Osteoblast (primary cell): Measurements from ENCODE around the gene FNIP2. TPM values are rescaled to one million over a fixed set of nuclear protein-coding genes. Genes with fewer than 3 reads are reported as not detected.

Experiments used
- DNase-seq: peaks from one replicate; pipeline ENCODE4 v3.0.0; 2011; ENCODE audit warnings: low spot score, mixed read lengths; ENCODE audit not compliant: insufficient read length; ENCODE audit errors: missing footprints
- H2AFZ ChIP-seq: 2 replicates; pipeline ENCODE4 v1.6.0; 2011; ENCODE audit warnings: mild to moderate bottlenecking, low read length
- H3K27ac ChIP-seq: 2 replicates; pipeline ENCODE4 v1.5.1; 2011; ENCODE audit warnings: mild to moderate bottlenecking, low read depth, low read length, moderate library complexity
- H3K27me3 ChIP-seq: 2 replicates; pipeline ENCODE4 v1.6.0; 2012; ENCODE audit warnings: mild to moderate bottlenecking, control low read depth, inconsistent platforms, low read length, moderate library complexity; ENCODE audit not compliant: insufficient read depth
- H3K36me3 ChIP-seq: 2 replicates; pipeline ENCODE4 v1.5.1; 2011; ENCODE audit warnings: mild to moderate bottlenecking, low read length, control low read depth, moderate library complexity; ENCODE audit not compliant: insufficient read depth
- H3K4me1 ChIP-seq: 2 replicates; pipeline ENCODE4 v1.5.1; 2011; ENCODE audit warnings: mild to moderate bottlenecking, low read length, control low read depth, moderate library complexity; ENCODE audit not compliant: insufficient read depth
- H3K4me2 ChIP-seq: 2 replicates; pipeline ENCODE4 v1.6.0; 2011; ENCODE audit warnings: mild to moderate bottlenecking, low read length; ENCODE audit not compliant: insufficient read depth
- H3K4me3 ChIP-seq: fragments of 200-600 bp; sonication (generic); 3 replicates; pipeline ENCODE4 v1.5.1; 2012; ENCODE audit warnings: mild to moderate bottlenecking, low read length, inconsistent platforms; ENCODE audit not compliant: insufficient read depth
- H3K79me2 ChIP-seq: 2 replicates; pipeline ENCODE4 v1.6.0; 2012; ENCODE audit warnings: mild to moderate bottlenecking, low read length, control low read depth, inconsistent platforms; ENCODE audit not compliant: insufficient read depth
- H3K9me3 ChIP-seq: 2 replicates; pipeline ENCODE4 v1.5.1; 2011; ENCODE audit warnings: low read depth, low read length, control low read depth
- H4K20me1 ChIP-seq: 2 replicates; pipeline ENCODE4 v1.6.0; 2012; ENCODE audit warnings: mild to moderate bottlenecking, low read length, control low read depth; ENCODE audit not compliant: insufficient read depth
- total RNA-seq: library from RNA; depleted of rRNA; stranded (reverse); fragments of >200 nt; gene quantifications from 2 replicates; pipeline ENCODE4 v1.2.3, GENCODE V29; 2012
- TF ChIP-seq, protein P1 (sequence below): IDR thresholded peaks from 2 replicates; pipeline ENCODE4 v1.5.1; 2011; ENCODE audit warnings: mild to moderate bottlenecking, low read depth, low read length, moderate library complexity; ENCODE audit errors: extremely low read depth

The FNIP2 gene
- total RNA-seq, 1 donor = 78.9 TPM

DNA sequence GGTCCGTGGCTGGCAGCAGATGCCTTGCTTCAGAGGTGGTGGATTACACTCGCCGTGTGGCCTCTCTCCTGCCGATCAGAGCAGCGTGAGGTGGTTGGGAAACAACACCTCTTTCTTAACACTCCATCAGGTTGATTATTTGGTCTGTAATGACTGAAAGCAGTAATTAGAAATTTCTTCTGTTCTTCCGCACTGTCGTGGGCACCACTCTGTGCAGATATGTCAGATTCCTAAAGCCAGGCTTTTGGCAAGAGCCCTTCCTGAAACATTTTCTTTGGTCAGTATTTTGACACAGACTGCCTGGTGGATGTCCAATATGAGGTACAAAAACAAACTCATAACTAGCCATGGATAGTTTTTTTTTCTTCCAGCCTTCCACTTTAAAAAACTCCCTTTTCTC is 100.9 kb downstream of the FNIP2 start:
- TF ChIP-seq, protein P1, sequence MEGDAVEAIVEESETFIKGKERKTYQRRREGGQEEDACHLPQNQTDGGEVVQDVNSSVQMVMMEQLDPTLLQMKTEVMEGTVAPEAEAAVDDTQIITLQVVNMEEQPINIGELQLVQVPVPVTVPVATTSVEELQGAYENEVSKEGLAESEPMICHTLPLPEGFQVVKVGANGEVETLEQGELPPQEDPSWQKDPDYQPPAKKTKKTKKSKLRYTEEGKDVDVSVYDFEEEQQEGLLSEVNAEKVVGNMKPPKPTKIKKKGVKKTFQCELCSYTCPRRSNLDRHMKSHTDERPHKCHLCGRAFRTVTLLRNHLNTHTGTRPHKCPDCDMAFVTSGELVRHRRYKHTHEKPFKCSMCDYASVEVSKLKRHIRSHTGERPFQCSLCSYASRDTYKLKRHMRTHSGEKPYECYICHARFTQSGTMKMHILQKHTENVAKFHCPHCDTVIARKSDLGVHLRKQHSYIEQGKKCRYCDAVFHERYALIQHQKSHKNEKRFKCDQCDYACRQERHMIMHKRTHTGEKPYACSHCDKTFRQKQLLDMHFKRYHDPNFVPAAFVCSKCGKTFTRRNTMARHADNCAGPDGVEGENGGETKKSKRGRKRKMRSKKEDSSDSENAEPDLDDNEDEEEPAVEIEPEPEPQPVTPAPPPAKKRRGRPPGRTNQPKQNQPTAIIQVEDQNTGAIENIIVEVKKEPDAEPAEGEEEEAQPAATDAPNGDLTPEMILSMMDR = no peak
- Histone ChIP-seq H3K4me2 (no peak overlapping the region), H3K36me3 (peaks cover 22% of the 10 kb centered on the region), H3K27ac (no peak overlapping the region), H4K20me1 (peaks cover 4% of the 10 kb centered on the region), H3K79me2 (peaks cover 2% of the 10 kb centered on the region), H3K4me3 (no peak overlapping the region), H3K9me3 (no peaks in the 10 kb centered on the region), H2AFZ (no peak overlapping the region), H3K27me3 (no peaks in the 10 kb centered on the region), H3K4me1 (peaks cover 18% of the 10 kb centered on the region)
- peak; percentile 43 for DNase-seq

DNA sequence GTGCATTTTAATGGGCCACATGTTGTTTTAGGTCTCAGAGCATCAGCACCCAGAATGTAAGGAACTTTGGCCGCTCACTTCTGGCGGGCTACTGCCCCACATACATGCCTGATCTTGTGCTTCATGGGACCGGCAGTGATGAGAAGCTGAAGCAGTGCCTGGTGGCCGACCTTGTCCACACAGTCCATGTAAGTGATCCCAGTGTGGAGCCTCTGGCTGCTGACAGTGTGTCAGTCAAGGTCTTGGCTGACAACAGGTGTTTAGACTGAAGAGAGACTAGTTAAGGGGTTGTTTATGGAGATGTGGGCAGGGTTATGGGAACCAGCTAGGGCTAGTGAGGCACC is 101.4 kb downstream of the FNIP2 start:
- Histone ChIP-seq H3K36me3 (peaks cover 22% of the 10 kb centered on the region), H2AFZ (no peak overlapping the region), H3K27ac (no peak overlapping the region), H3K27me3 (no peaks in the 10 kb centered on the region), H3K4me1 (peaks cover 18% of the 10 kb centered on the region), H4K20me1 (peaks cover 8% of the 10 kb centered on the region), H3K4me3 (no peak overlapping the region), H3K79me2 (peaks cover 2% of the 10 kb centered on the region), H3K9me3 (no peaks in the 10 kb centered on the region), H3K4me2 (no peak overlapping the region)
- no peak for DNase-seq
- TF ChIP-seq, protein P1 = no peak

DNA sequence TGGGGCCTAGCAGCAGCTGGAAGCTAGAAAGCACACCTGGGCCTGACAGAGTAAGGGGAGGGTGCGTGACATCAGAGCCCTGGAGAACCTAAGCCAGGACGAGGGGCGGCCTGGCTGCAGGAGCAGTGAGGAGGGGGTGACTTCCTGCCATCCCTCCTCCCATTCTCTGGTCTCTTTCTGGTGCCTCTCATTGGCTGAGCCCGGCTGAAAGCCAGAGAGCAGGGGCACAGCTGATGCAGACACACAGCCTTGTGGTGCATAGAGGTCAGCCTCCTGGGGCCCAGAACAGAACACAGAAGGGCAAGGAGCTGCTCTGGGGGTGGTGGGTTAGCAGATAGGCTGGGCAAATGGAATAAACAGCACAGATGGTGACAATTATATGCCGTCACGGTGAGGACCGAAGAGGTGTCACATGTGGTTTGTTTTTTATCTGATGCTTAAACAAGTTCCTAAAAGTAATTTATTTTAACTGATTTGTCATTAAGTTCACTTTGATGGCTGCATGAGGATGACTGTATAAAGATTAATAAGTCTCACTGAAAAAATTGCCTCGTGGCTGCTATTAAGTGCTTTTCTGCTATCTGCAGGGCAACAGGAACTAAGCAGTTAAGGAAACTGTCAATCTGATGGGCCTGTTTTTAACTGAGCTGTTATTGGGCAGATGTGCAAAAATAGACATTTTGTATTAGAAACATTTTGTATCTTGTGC is 102.0 kb downstream of the FNIP2 start:
- TF ChIP-seq, protein P1 = no peak
- Histone ChIP-seq H3K4me1 (peaks cover 18% of the 10 kb centered on the region), H3K4me2 (no peak overlapping the region), H4K20me1 (peaks cover 8% of the 10 kb centered on the region), H3K27me3 (no peaks in the 10 kb centered on the region), H3K79me2 (peaks cover 2% of the 10 kb centered on the region), H3K36me3 (peaks cover 22% of the 10 kb centered on the region), H3K9me3 (no peaks in the 10 kb centered on the region), H3K27ac (no peak overlapping the region), H3K4me3 (no peak overlapping the region), H2AFZ (no peak overlapping the region)
- no peak for DNase-seq

DNA sequence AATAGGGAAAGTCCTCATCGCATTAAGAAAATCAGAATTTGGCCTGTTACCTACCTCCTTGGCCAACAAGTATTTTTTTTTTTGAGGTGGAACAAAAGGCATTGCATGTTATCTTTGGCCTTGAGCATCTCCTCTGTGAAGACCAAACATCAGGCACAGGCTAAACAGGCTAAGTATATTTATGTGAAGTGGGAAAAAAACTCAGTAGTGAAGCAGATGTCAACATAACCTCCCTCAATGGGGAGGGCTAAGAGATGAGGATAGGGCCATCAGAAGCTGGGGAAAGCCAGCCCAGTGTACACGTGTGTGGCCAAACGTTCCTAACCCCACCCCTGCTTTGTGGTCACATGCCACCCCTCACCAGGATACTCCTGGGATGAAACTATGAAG is 102.5 kb downstream of the FNIP2 start:
- TF ChIP-seq, protein P1 = no peak
- Histone ChIP-seq H2AFZ (no peak overlapping the region), H3K27me3 (no peaks in the 10 kb centered on the region), H3K9me3 (no peaks in the 10 kb centered on the region), H3K4me2 (no peak overlapping the region), H4K20me1 (peaks cover 8% of the 10 kb centered on the region), H3K79me2 (peaks cover 2% of the 10 kb centered on the region), H3K4me1 (peaks cover 18% of the 10 kb centered on the region), H3K36me3 (peaks cover 22% of the 10 kb centered on the region), H3K4me3 (no peak overlapping the region), H3K27ac (no peak overlapping the region)
- no peak for DNase-seq
